ENCODE results near the gene IMMT. TPM values are rescaled to one million over a fixed set of nuclear protein-coding genes. Genes with fewer than 3 reads are reported as not detected.

The IMMT gene
- total and polyA plus RNA-seq, 2 donors (not counting 3 experiments of a cell fraction or from before 2014, with no cell fraction given) = 35.6 to 112 TPM

DNA sequence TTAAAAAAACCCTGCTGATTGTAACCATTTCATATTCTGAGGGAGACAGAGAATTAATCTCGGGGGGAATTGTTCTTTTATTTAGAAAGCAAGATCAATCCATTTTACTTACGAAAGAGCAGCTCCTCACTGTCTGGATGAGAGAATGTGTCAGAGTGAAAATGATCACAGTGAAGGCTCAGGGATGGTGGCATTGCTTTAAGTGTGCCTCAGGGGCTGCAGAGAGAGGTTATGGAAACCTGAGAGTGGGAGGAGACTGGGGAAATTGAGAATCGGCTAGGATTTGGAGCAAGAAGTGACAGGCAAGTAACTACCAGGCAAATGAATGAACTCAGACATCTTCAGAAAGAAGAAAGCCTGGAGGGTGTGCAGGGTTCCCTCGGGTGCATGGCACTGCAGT lies 38.2 kb upstream of the IMMT start:
- Histone ChIP-seq H3K36me3 (ENCODE audit: control insufficient read depth in 2 of 2, extremely low read depth in 1 of 2, insufficient read depth in 2 of 2, low read length in 2 of 2) (no peaks in the 10 kb centered on the region), H3K4me2 (ENCODE audit: insufficient read depth, low read length) (no peak overlapping the region), H3K4me1 (ENCODE audit: control insufficient read depth, extremely low read depth, insufficient read depth, low read length) (no peaks in the 10 kb centered on the region), H3K27ac (ENCODE audit: insufficient read depth, low read depth, low read length) (no peak overlapping the region), H3K79me2 (ENCODE audit: control insufficient read depth, insufficient read depth, low read length) (no peaks in the 10 kb centered on the region), H3K4me3 (replicated peaks in 1 of 3; ENCODE audit: insufficient read depth in 1 of 3, low read depth in 1 of 3, low read length in 3 of 3) (no peak overlapping the region), H2AFZ (ENCODE audit: low read depth, low read length) (no peak overlapping the region), H4K20me1 (replicated peaks; ENCODE audit: control insufficient read depth, extremely low read depth, insufficient read depth, low read length) (no peaks in the 10 kb centered on the region), H3K9me1 (replicated peaks; ENCODE audit: control insufficient read depth, extremely low read depth, insufficient read depth, low read length) (no peaks in the 10 kb centered on the region), H3K9ac (replicated peaks; ENCODE audit: extremely low read depth, insufficient read depth, low read length) (no peak overlapping the region), H3K9me3 (replicated peaks; ENCODE audit: control insufficient read depth, insufficient read depth, low read length) (no peaks in the 10 kb centered on the region), H3K27me3 (ENCODE audit: control insufficient read depth in 2 of 2, insufficient read depth in 2 of 2, low read length in 2 of 2) (no peaks in the 10 kb centered on the region)
- DNase-seq (ENCODE audit: low read depth, low spot score) (no peak), FAIRE-seq (no peak)
- POLR2A ChIA-PET = no interaction called here
- dilution Hi-C loops (cut with MboI; ENCODE audit: extremely low pct_ligation_motif_present, low sequenced_read_pairs) = no loop called here
- CTCF ChIA-PET = interaction anchor here (1.3 kb wide), 1 partner anchor 13 kb away, joined by 10 read pairs; no protein-coding TSS in a partner anchor
- TF ChIP-seq EZH2 (IDR thresholded peaks at IDR 0.05; ENCODE audit: borderline replicate concordance, low read depth, low read length, severe bottlenecking) (no peak), JUN (IDR thresholded peaks at IDR 0.05; ENCODE audit: borderline replicate concordance, insufficient read depth, insufficient read length, low read depth) (no peak), GATA2 (IDR thresholded peaks at IDR 0.05; ENCODE audit: insufficient read depth, insufficient read length, low read depth, low read length) (no peak), FOS (IDR thresholded peaks at IDR 0.05; ENCODE audit: borderline replicate concordance, insufficient read depth, low read length) (no peak), MYC (IDR thresholded peaks at IDR 0.05; ENCODE audit: low read depth, low read length) (no peak), POLR2A (IDR thresholded peaks at IDR 0.05; ENCODE audit: low read depth, low read length) (no peak), POLR2AphosphoS5 (IDR thresholded peaks at IDR 0.05; ENCODE audit: insufficient read depth, low read depth, low read length) (no peak)
- TF ChIP-seq, protein P1, sequence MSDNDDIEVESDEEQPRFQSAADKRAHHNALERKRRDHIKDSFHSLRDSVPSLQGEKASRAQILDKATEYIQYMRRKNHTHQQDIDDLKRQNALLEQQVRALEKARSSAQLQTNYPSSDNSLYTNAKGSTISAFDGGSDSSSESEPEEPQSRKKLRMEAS (IDR thresholded peaks at IDR 0.05; ENCODE audit: insufficient read depth, insufficient read length) = no peak
- TF ChIP-seq, protein P2, sequence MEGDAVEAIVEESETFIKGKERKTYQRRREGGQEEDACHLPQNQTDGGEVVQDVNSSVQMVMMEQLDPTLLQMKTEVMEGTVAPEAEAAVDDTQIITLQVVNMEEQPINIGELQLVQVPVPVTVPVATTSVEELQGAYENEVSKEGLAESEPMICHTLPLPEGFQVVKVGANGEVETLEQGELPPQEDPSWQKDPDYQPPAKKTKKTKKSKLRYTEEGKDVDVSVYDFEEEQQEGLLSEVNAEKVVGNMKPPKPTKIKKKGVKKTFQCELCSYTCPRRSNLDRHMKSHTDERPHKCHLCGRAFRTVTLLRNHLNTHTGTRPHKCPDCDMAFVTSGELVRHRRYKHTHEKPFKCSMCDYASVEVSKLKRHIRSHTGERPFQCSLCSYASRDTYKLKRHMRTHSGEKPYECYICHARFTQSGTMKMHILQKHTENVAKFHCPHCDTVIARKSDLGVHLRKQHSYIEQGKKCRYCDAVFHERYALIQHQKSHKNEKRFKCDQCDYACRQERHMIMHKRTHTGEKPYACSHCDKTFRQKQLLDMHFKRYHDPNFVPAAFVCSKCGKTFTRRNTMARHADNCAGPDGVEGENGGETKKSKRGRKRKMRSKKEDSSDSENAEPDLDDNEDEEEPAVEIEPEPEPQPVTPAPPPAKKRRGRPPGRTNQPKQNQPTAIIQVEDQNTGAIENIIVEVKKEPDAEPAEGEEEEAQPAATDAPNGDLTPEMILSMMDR (IDR thresholded peaks at IDR 0.05; ENCODE audit: extremely low read depth in 1 of 2, insufficient read depth in 1 of 2, low read depth in 1 of 2, low read length in 2 of 2) = no peak
- intact Hi-C loops (cut with micrococcal nuclease) = no loop called here
- no TSS peak for BruUV-seq (replicated peaks)

All from endothelial cell of umbilical vein (primary cell).